IPS DF 6.9 (cell line): ENCODE data around the gene KCNK17.

Experiments used
- DNase-seq: peaks from one replicate; pipeline ENCODE4 v3.0.0-alpha.2; 2013; ENCODE audit warnings: low read depth, low spot score
- H3K27ac ChIP-seq: one replicate; pipeline ENCODE4 v1.5.1; 2013; ENCODE audit warnings: low read length, control low read depth
- H3K27me3 ChIP-seq: 2 replicates; pipeline ENCODE4 v1.6.1; 2013; ENCODE audit warnings: mild to moderate bottlenecking, low read length; ENCODE audit not compliant: control insufficient read depth, insufficient read depth
- H3K36me3 ChIP-seq: 2 replicates; pipeline ENCODE4 v1.6.1; 2013; ENCODE audit warnings: low read length; ENCODE audit not compliant: control insufficient read depth, insufficient read depth
- H3K4me1 ChIP-seq: 2 replicates; pipeline ENCODE4 v1.6.1; 2013; ENCODE audit warnings: low read length; ENCODE audit not compliant: control insufficient read depth, insufficient read depth
- H3K4me3 ChIP-seq: 2 replicates; pipeline ENCODE4 v1.5.1; 2013; ENCODE audit warnings: mild to moderate bottlenecking, low read length
- H3K9me3 ChIP-seq: 2 replicates; pipeline ENCODE4 v1.6.1; 2013; ENCODE audit warnings: low read length, inconsistent platforms; ENCODE audit not compliant: control insufficient read depth, insufficient read depth
- WGBS: extraction: QIAGEN DNeasy Blood & Tissue Kit; methylation state at CpG from one replicate; pipeline ENCODE4 v1.1.7; 2013; ENCODE audit warnings: mixed read lengths, missing lambda C conversion rate; ENCODE audit not compliant: insufficient read length, insufficient coverage; 5-methylcytosine and 5-hydroxymethylcytosine counted together

KCNK17 gene

DNA sequence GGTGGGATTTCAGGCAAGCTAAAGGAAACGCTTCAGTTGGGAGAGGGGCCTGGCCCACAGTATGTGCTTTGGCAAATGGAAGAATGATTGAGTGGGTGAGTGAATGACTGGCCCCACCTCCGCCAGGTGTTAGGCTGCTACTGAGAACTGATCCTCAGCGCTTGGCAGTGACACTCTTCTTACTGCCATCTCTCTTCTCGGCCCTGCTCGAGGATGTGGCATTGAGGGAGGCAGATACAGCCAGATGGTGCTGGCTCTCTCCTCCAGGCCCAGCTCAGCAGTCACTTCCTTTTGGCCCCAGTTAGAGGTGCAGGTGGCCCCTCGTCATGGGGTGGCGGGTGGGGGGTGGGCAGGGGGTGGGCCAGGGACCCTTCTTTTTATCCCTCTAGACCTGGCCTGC lies 46.0 kb downstream of the KCNK17 start:
- Histone ChIP-seq H3K4me3 (no peak overlapping the region), H3K9me3 (no peaks in the 10 kb centered on the region), H3K27ac (no peak overlapping the region), H3K4me1 (peaks cover 5% of the 10 kb centered on the region), H3K27me3 (no peaks in the 10 kb centered on the region), H3K36me3 (no peaks in the 10 kb centered on the region)
- no peak for DNase-seq
- no CpG with 5 or more reads among the region's 7 CpGs for WGBS

DNA sequence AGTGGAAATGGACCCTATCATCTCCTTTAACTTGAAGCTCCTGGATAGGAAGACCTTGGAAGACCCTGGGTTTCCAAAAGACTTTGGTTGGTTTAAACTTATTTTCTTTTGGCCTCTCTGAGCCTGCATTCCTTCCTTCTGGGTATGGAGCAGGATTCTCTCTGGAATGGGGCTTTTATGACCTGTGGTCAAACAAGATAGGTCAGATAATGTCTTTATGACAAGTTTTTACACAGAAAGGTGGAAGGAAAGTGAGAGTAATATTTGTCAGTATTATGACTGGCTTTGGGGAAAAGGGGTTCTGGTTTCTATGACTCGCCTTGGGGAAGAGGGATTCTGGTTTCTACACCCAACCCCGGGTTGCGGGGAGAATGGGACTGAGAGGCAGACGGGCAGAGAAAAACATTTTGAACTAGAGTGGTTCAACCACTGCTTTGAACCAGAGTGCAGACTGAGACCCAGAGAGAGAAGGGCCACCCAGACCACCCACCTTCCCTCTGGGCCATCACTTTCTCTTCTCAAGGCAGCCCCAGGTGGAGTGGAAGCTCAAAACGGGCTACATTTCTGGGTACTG lies 47.4 kb downstream of the KCNK17 start:
- H3K27me3 ChIP-seq: no peaks in the 10 kb centered on the region
- H3K4me1 ChIP-seq: peaks cover 2% of the 10 kb centered on the region; the same call in 1 of the 2 replicates
- H3K27ac ChIP-seq: no peak overlapping the region
- no peaks in the 10 kb centered on the region for H3K36me3 ChIP-seq
- H3K9me3 ChIP-seq: no peaks in the 10 kb centered on the region
- no peak for DNase-seq
- no peak overlapping the region for H3K4me3 ChIP-seq
- no CpG with 5 or more reads among the region's 5 CpGs for WGBS

DNA sequence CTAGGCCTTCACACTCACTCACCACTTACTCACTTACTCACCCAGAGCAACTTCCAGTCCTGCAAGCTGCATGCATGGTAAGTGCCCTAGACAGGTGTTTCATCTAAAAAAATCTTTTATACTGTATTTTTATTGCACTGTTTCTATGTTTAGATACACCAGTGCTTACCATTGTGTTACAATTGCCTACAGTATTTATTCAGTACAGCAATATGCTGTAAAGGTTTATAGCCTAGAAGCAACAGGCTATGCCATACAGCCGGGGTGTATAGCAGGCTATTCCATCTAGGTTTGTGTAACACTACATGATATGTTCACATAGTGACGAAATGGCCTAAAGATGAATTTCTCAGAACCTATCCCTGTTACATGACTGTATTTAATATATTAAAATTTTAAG lies 47.8 kb downstream of the KCNK17 start:
- H3K9me3 ChIP-seq: no peaks in the 10 kb centered on the region
- no peaks in the 10 kb centered on the region for H3K36me3 ChIP-seq
- H3K27ac ChIP-seq: no peak overlapping the region
- H3K4me1 ChIP-seq: peaks cover 2% of the 10 kb centered on the region; the same call in 1 of the 2 replicates
- H3K27me3 ChIP-seq: no peaks in the 10 kb centered on the region
- no peak overlapping the region for H3K4me3 ChIP-seq
- no peak for DNase-seq
- WGBS: no CpG with 5 or more reads among the region's 2 CpGs

DNA sequence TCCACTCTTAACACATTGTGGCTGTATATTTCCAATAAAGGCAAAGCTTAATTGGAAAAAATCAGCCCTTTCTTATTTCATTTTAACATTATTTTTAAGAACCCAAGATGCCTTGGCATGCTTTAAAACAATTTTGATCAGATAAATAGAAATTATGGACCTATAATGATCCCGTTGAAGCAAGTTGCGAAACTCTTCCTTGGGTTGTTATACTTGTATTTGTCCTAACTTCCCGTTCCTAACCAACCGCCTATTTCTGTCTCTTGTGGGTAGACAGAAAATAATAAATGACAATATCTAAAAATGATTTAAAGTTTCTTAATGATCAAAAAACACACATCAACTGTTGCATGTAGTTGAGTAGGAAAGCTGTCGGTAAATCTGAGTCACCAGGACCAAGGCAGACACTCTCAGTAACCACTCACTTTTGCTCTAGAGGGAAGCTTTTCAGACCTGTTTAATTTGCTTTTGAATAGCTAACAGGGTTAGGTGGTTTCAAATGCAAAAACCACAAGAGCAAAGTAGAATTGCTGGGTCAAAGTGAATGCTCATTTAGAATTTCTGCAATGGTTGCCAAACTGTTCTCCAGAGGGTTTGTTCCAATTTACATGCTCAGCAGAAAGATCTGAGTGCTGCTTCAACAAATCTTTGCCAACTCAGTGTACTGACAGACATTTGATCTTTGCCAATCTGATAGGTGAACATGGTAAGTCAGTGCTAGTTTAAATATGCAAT lies 50.7 kb downstream of the KCNK17 start:
- H3K4me1 ChIP-seq: peaks cover under 1% of the 10 kb centered on the region; the same call in 1 of the 2 replicates
- no CpG with 5 or more reads among the region's 5 CpGs for WGBS
- H3K27me3 ChIP-seq: no peaks in the 10 kb centered on the region
- no peaks in the 10 kb centered on the region for H3K9me3 ChIP-seq
- H3K27ac ChIP-seq: peak overlapping the region; percentile 71
- DNase-seq: no peak
- no peak overlapping the region for H3K4me3 ChIP-seq
- no peaks in the 10 kb centered on the region for H3K36me3 ChIP-seq

DNA sequence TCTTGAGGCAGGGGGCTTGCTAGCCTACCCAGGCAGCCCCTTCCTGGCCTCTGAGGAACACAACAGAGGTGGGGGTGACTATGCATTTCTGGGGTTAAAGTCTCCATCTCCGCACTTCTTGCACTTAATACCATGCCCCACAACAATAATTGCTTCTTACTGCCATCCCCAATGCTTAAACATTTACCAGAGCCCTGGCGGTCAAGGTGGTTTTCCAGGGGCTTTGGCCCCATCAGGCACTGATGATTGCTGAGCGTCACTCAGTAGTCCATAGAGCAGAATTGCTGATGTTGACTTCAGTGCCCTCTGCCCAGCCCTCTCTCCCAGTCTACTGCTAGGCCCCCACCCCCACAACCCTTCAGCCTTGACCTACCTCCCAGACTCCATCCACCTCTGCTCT lies 52.5 kb downstream of the KCNK17 start:
- no CpG with 5 or more reads among the region's 3 CpGs for WGBS
- H3K4me1 ChIP-seq: no peaks in the 10 kb centered on the region
- no peaks in the 10 kb centered on the region for H3K9me3 ChIP-seq

DNA sequence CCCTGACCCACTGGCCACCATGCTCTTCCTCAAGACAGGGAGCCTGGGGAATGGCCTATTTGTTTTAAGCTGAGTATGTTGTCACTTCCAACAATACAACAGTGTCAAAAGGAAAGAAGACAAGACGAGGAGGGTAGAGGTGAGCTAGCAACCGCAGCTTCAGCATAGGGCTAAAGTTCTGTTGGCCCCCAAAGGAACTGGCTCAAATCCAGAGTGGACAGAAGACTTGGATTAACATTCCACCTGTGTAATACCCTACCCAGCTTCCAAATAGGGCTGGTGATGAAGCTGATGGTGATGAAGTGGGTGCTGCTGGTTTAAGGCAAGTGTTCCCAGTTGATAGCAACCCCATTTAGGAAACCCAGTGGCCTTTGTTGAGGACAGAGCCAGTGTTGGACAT lies 53.3 kb downstream of the KCNK17 start:
- no peaks in the 10 kb centered on the region for H3K4me1 ChIP-seq
- no peak for DNase-seq
- no peak overlapping the region for H3K4me3 ChIP-seq
- no CpG with 5 or more reads among the region's 2 CpGs for WGBS
- no peaks in the 10 kb centered on the region for H3K9me3 ChIP-seq
- no peak overlapping the region for H3K27ac ChIP-seq
- H3K27me3 ChIP-seq: no peaks in the 10 kb centered on the region
- H3K36me3 ChIP-seq: no peaks in the 10 kb centered on the region

More for the DNA sequence above, 52.5 kb downstream of the KCNK17 start:
- Histone ChIP-seq H3K36me3 (no peaks in the 10 kb centered on the region), H3K27me3 (no peaks in the 10 kb centered on the region), H3K4me3 (no peak overlapping the region), H3K27ac (no peak overlapping the region)
- DNase-seq: no peak

DNA sequence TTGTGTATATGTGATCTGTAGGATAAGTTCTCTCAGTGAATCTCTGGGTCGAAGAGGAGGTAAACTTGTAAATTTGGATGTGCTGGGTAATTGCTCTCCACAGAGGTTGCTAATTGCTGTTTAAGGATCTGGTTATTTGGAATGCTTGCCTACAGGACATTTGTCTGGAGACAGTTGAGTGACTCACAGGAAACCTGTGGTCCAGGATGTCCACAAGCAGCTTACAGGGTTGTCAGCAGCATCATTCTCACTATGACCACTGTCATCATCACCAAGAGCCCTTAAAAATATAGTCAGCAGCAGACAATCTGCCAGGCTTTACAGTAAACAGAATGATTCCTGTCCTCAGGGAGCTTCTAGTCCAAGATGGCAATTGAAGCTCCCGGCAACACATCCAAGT lies 53.8 kb downstream of the KCNK17 start:
- no peak for DNase-seq
- H3K4me1 ChIP-seq: no peaks in the 10 kb centered on the region

DNA sequence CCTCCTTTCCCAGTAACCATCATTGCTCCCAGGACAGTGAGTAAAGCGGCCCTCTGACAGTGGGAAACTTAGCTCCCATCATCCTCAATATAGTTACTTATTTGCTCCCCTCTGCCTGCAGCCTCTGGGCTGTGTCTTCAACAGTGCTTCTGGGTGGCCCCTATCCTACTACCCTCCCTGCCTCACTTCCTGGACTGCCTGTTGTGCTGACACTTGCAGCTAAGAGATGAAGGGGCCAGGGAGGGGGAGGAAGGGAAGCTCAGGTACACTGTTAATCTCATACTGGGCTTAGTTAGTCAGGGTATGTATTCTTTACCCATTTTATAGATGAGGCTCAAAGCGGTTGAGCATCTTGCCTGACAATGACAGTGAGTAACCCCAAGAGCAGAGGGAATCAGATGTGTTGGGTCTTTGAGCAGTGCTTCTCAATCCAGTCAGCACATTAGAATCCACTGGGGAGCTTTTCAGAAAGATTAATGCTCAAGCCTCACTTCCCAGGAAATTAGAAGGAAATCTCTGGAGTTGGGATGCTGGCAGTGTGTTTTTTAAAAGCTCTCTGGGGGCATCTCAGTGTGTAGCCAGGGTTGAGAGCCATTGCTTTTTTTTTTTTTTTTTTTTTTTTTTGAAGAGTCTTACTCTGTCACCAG lies 57.8 kb downstream of the KCNK17 start:
- H3K4me1 ChIP-seq: no peaks in the 10 kb centered on the region
- no peaks in the 10 kb centered on the region; the same call in 1 of the 2 replicates for H3K9me3 ChIP-seq
- H3K27ac ChIP-seq: no peak overlapping the region
- WGBS: no CpG with 5 or more reads among the region's 2 CpGs
- no peaks in the 10 kb centered on the region for H3K36me3 ChIP-seq
- H3K4me3 ChIP-seq: no peak overlapping the region
- DNase-seq: no peak
- no peaks in the 10 kb centered on the region for H3K27me3 ChIP-seq

More for the DNA sequence above, 53.8 kb downstream of the KCNK17 start:
- no peak overlapping the region for H3K27ac ChIP-seq
- H3K27me3 ChIP-seq: no peaks in the 10 kb centered on the region
- H3K4me3 ChIP-seq: no peak overlapping the region
- no CpG with 5 or more reads among the region's 2 CpGs for WGBS
- no peaks in the 10 kb centered on the region for H3K36me3 ChIP-seq
- no peaks in the 10 kb centered on the region for H3K9me3 ChIP-seq

DNA sequence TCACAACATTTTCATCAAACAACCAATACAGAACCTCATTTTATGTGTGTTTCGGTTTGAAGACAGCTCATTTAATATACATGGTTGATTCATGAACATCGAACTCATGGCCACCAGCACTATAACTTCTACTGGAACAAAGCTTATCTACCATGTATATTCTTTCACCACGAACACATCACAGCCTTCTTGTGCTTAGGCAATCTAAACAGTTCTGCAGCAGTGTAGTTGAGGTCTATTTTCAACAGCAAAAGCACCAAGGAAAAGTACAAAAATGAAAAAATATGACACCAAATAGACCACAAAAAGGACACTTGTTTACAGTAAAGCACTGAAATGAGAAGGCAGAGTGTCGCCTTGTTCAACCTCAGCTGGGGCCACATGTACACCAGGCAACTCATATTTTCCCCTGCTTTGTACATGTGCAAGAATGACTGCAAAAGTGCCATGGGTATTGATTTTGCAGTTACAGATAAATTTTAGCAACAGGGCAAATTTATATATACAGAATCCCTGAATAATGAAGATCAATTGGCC lies 59.2 kb downstream of the KCNK17 start:
- DNase-seq: no peak
- WGBS: no CpG with 5 or more reads among the region's 4 CpGs
- no peak overlapping the region for H3K27ac ChIP-seq
- no peaks in the 10 kb centered on the region for H3K4me1 ChIP-seq
- H3K27me3 ChIP-seq: no peaks in the 10 kb centered on the region
- no peaks in the 10 kb centered on the region; the same call in 1 of the 2 replicates for H3K9me3 ChIP-seq
- no peak overlapping the region for H3K4me3 ChIP-seq
- no peaks in the 10 kb centered on the region for H3K36me3 ChIP-seq

DNA sequence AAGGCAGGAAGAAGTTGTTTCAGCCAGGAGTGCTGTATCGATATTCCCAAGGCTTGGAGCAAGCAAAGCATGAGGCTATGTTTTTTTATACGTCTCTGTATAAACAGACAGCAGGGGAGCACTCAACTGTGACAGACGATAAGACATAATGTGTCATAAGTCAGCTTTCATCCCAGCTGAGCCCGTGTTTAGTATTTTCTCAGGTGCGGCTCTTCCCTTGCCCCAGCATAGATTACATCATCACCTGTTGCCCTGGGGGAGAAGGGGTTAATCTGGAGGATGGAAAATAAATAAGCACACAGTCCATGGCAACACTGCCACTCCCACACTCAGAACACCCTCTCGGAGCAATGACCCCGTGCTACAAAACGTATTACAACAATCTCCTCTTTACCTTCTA lies 62.8 kb downstream of the KCNK17 start:
- Histone ChIP-seq H3K9me3 (no peaks in the 10 kb centered on the region; the same call in 1 of the 2 replicates), H3K4me3 (no peak overlapping the region), H3K4me1 (no peaks in the 10 kb centered on the region), H3K27ac (no peak overlapping the region), H3K36me3 (no peaks in the 10 kb centered on the region), H3K27me3 (no peaks in the 10 kb centered on the region)
- WGBS: no CpG with 5 or more reads among the region's 8 CpGs
- DNase-seq: no peak
